SKM-1 treated with dmso at 0.1 percent for 144 hours (cell line): ENCODE measurements around the gene BTBD9.
"Not testable (repeated sequence)": the region's sequence is repeated elsewhere in the genome, so short reads cannot be mapped to it uniquely, and the experiment has no call there.

Source experiments
- DNase-seq: peaks from one replicate; lab custom pipeline; 2025; ENCODE audit not compliant: unreplicated experiment; lab: John Stamatoyannopoulos, UW

The BTBD9 gene

GRCh38 chr6:38436726-38437465 is 202.8 kb downstream of the BTBD9 start:
- no peak for DNase-seq

DNA sequence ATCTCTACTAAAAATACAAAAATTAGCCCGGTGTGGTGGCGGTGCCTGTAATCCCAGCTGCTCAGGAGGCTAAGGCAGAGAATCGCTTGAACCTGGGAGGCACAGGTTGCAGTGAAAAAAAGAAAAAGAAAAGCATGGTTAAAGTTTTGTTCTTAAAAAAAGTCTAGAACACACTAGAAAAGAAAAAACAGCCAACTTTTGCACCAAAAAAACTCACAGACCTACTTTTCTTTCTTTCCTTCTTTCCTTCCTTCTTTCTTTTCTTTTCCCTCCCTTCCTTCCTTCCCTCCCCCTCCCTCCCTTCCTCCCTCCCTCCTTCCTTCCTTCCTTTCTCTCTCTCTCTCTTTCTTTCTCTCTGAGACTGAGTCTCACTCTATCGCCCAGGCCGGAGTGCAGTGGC is 204.4 kb downstream of the BTBD9 start:
- DNase-seq = no peak

GRCh38 chr6:38434051-38434450 is 205.7 kb downstream of the BTBD9 start:
- DNase-seq = no peak

DNA sequence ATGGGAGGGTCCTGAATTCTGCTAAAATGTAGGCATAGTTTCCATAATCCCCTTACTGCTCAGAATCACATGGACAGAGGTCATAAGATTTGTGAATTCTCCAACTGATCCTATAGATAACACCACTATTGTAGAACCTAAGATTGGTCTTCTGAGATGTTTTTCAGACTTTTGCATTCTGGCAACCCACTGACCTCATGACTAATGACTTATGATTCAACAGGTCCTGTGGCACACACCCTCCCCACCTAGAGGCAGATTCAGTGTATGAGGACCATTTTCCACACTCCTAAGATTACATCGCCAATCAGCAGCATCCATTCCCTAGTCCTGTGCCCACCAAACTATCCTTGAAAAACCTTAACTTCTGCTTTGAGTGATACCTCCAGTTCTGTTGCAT is 207.2 kb downstream of the BTBD9 start:
- no peak for DNase-seq

DNA sequence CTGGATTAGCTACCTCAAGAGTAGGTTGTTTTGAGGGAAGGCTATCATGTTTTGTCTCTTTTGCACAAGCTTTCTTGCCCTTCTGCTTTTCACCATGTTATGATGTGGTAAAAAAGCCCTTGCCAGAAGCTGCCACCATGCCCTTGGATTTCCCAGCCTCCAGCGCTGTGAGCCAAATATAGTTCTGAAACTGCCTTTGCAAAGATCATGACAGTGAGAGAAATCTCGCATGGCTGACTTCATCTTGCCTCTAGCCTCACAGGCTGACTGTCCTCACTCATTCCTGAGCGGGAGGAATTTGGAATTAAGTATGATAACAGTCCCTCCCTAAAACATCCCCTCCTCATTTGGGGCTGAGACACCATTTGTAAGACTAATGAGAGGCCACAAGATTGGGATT is 207.7 kb downstream of the BTBD9 start:
- DNase-seq = no peak

DNA sequence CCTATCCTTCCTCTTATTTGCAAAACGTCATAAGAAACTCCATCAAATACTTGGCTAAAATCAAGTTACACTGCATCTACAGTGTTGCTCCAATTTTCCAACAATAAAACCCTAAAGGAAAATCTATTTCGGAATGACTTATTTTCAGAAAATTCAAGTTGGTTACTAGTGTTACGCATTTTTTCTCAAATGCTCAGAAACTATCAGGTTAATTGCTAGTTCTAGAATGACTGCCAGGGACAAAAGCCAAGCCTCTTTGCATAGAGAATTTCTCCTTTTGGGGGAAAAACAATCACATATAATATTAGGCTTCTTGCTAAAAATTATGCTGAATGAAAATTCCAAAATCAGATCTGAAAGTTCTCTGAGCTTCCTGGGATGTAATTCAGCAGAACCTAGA is 210.2 kb downstream of the BTBD9 start:
- no peak for DNase-seq

GRCh38 chr6:38427492-38428210 is 212.1 kb downstream of the BTBD9 start:
- no peak for DNase-seq

GRCh38 chr6:38425788-38426488 is 213.8 kb downstream of the BTBD9 start:
- not testable (repeated sequence) for DNase-seq

DNA sequence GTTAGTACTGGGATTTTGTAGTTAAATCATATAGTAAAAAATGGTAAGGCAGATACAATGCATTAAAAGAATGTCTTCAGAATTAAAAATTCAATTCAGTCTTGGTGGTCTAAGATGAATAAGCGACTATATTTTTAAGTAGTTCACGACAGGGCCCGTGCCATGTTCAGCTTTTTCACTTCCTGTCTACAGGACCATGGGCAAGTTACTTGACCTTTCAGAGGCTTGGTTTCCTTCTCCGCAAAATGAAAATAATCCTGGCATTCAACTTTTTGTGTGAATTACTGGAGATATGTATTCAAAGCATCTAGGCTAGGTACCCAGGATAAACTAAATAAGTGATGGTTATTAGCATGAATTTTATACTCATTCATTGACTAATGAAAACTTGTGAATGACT is 216.0 kb downstream of the BTBD9 start:
- no peak for DNase-seq

DNA sequence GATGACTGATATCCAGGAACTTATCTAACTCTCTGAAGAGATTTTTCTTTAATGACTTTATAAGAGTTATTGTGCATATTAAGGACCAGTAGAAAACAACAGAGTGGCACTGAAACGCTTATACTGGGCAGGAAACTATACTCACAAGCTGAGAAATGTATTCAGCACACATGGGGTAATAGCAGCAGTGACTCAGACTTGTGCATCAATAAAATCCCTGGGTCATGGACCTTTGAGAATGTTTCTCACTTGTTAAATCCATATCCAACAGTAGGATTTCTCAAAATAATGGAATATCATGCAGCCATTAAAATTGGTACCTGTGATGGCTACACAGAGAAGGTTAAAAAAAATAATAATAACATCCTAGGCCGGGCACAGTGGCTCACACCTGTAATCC is 219.5 kb downstream of the BTBD9 start:
- no peak for DNase-seq

GRCh38 chr6:38417521-38417920 is 222.2 kb downstream of the BTBD9 start:
- DNase-seq = no peak

DNA sequence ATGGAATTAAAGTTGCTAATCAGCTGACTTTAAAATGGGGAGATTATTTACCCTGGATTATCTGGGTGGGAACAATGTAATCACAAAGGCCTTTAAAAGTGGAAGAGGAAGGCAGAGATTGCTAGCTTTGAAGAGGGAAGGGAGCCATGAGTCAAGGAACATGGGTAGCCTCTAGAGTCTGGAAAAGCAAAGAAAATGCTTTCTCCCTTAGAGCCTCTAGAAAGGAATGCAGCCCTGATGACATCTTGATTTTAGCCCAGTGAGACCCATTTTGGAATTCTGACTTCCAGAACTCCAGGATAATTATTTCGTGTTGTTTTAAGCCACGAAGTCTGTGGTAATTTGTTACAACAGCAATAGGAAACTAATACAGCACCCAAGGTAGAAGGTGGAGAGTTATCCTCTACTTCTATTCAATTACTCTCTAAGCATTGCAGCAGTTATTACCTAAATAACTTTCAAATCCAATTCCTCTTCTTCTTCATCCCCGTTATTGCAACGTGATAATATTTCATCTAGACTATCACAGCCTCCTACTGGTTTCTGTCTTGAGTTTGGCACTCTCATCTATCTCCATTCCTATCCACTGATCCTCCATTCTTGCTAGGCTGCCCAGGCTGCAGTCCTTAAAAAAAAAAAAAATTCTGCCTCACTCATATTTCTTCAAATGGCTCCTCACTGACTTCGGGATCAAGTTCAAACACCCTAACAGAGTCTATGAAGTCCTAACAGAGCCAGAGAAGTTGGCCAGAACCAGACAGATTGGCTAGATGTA is 224.3 kb downstream of the BTBD9 start:
- DNase-seq = no peak

GRCh38 chr6:38413102-38413800 is 226.5 kb downstream of the BTBD9 start:
- DNase-seq = no peak

DNA sequence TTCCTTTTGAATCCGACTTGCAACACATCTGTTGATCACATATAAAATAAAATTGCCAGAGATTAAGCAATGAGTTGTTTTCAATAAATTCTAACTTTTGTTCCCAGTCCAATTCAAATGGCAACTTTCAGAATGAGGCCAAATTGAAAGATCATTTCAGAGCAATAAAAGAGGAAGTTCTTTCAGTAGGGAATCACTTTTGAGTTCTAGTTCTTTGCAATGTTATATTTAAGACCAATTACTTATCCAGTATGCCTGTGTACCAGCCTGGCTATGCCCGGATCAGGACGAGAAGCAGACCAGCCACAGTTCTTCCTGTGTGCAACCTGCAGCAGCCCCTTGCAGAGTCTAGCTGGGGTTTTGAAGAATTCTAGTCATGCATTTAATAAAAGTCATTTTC is 232.5 kb downstream of the BTBD9 start:
- DNase-seq = no peak

- DNase-seq = no peak
Observed at GRCh38 chr6:38406096-38406495, 233.6 kb downstream of the BTBD9 start.

GRCh38 chr6:38404900-38405556 is 234.7 kb downstream of the BTBD9 start:
- DNase-seq = no peak

DNA sequence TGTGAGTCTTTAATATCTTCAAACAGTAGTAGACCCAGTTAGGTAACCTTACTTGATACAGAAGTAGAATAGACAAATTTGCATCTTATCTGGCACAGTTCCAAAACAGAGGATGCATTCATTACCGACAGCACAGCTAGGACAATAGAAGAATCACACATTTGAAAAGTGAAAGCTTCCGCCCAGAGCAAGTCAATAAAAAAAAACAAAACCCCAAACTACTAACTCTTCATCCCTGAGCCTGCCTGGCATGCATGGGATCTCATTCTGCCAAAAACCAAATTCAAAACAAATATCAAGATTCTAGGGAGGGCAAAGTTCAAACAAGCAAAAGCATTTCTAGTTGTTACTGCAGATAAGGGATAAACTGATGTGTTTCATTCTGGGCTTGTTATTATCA is 235.4 kb downstream of the BTBD9 start:
- no peak for DNase-seq

DNA sequence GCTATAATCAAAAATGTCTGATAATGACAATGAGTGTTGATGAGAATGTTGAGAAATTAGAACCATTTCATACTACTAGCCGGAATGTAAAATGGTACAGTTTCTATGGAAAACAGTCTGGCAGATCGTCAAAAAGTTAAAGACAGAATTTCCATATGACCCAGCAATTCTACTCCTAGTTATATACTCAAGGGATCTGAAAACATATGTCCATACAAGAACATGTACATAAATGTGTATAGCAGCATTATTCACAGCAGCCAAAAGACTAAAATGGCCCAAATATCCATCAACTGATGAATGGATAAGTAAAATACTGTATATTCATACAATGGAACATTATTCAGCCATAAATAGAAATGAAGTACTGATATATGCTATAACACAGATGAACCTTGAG is 236.2 kb downstream of the BTBD9 start:
- no peak for DNase-seq

GRCh38 chr6:38400764-38401163 is 239.0 kb downstream of the BTBD9 start:
- DNase-seq = no peak

DNA sequence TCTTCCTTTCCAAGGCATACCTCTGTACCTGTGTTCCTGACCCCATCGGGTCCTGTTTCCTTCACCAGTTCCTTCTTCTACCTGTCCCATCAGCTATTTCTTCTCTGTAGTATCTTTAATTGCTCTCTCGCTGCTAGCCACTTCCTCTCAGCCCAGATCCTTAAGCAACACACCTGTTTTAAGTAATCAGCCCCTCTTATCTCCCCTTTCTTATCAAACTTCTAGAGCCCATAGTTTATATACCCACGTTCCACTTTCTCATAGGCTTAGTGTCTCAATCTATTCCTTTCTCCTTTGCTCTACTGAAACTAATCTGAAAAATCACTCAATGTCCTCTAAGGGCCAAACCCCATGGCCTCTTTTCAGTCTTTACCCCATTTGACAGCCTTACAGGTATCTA is 239.6 kb downstream of the BTBD9 start:
- no peak for DNase-seq
